Esophagus muscularis mucosa (tissue), 4 donors: Measurements from ENCODE around the gene TENM4.

Source experiments
- EP300 ChIP-seq: sonication (generic); formaldehyde crosslinking; IDR thresholded peaks from one replicate; pipeline ENCODE4 v1.6.1; 2017; ENCODE audit warnings: antibody characterized with exemption
- POLR2A ChIP-seq: fragments of 450-650 bp; IDR thresholded peaks from one replicate; pipeline ENCODE4 v1.6.1; 2017; ENCODE audit warnings: antibody characterized with exemption, moderate library complexity, mild to moderate bottlenecking, low read depth
- POLR2AphosphoS5 ChIP-seq, 2 donors: sonication (generic); formaldehyde crosslinking; IDR thresholded peaks; one replicate each; pipeline ENCODE4 v1.6.1; 2017; ENCODE audit warnings: antibody characterized with exemption in 2 of 2
- TF ChIP-seq, protein P1 (sequence below), 3 experiments: fragments of 200-600 bp in 2 of 3; fragments of 450-650 bp in 1 of 3; sonication (generic) in 2 of 3; IDR thresholded peaks; one replicate each; pipeline ENCODE4 v1.5.1; 2017 to 2019; ENCODE audit warnings: antibody characterized with exemption in 3 of 3, mild to moderate bottlenecking in 2 of 3, moderate library complexity in 1 of 3

DNA sequence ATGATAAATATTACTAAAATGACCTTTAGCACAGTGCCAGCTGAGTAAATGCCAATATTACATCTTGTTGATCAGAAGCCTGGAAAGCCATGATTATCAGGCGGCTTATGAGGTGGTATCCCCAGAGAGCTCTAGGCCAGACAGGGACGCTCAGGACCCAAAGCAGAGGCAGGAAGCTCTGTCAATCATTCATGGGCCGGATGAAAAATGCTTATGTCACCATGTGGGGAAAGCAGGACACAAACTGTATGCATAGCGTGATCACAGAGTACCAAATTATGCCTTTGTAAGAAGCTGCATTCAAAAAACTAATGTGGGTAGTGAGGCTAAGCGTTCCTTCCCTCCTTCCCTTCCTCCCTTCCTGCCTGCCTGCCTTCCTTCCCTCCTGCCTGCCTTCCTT, 82.6 kb downstream of the TENM4 start:
- TF ChIP-seq, protein P1, sequence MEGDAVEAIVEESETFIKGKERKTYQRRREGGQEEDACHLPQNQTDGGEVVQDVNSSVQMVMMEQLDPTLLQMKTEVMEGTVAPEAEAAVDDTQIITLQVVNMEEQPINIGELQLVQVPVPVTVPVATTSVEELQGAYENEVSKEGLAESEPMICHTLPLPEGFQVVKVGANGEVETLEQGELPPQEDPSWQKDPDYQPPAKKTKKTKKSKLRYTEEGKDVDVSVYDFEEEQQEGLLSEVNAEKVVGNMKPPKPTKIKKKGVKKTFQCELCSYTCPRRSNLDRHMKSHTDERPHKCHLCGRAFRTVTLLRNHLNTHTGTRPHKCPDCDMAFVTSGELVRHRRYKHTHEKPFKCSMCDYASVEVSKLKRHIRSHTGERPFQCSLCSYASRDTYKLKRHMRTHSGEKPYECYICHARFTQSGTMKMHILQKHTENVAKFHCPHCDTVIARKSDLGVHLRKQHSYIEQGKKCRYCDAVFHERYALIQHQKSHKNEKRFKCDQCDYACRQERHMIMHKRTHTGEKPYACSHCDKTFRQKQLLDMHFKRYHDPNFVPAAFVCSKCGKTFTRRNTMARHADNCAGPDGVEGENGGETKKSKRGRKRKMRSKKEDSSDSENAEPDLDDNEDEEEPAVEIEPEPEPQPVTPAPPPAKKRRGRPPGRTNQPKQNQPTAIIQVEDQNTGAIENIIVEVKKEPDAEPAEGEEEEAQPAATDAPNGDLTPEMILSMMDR (IDR thresholded peaks at IDR 0.05) = no peak
- TF ChIP-seq POLR2AphosphoS5 (IDR thresholded peaks at IDR 0.05) = no peak
- no peak for TF ChIP-seq POLR2A
- TF ChIP-seq EP300 = no peak
